Right atrium auricular region (tissue), 2 donors: ENCODE data around the gene DYNC1I1. TPM values are rescaled to one million over a fixed set of nuclear protein-coding genes. Genes with fewer than 3 reads are reported as not detected.

Source experiments
- DNase-seq: peaks from one replicate; pipeline ENCODE4 v3.0.0-alpha.2; 2019; ENCODE audit warnings: low spot score
- H3K27ac ChIP-seq, 2 donors: fragments of 200-600 bp; sonication (generic); 1 replicate in 1 of 2; 2 replicates in 1 of 2; pipeline ENCODE4 v1.5.1; 2016 to 2019
- H3K27me3 ChIP-seq, 2 donors: fragments of 200-600 bp; sonication (generic); one replicate each; pipeline versions ENCODE4 v1.5.1 to v1.6.0; 2017 to 2019
- H3K36me3 ChIP-seq: fragments of 200-600 bp; sonication (generic); one replicate; pipeline ENCODE4 v1.5.1; 2016
- H3K4me1 ChIP-seq, 2 donors: fragments of 200-600 bp; sonication (generic); one replicate each; pipeline versions ENCODE4 v1.5.1 to v1.6.0; 2017 to 2019
- H3K4me3 ChIP-seq, 2 donors: fragments of 200-600 bp; sonication (generic); 1 replicate in 1 of 2; 2 replicates in 1 of 2; pipeline ENCODE4 v1.5.1; 2017 to 2019; ENCODE audit warnings: mild to moderate bottlenecking in 1 of 2, moderate library complexity in 1 of 2
- H3K9me3 ChIP-seq, 2 donors: fragments of 200-600 bp; sonication (generic); one replicate each; pipeline ENCODE4 v1.5.1; 2019
- total RNA-seq, 2 donors: library from RNA; depleted of rRNA; stranded (reverse); fragments of >200 nt; gene quantifications; one replicate each; pipeline ENCODE4 v1.1.0, GENCODE V29; 2016
- TF ChIP-seq, protein P1 (sequence below), 2 donors: fragments of 200-600 bp; sonication (generic); IDR thresholded peaks; one replicate each; pipeline ENCODE4 v1.5.1; 2019; ENCODE audit warnings: antibody characterized with exemption in 2 of 2

Gene DYNC1I1
- total RNA-seq, 2 donors from 2014 or later = 14.1 to 41.3 TPM

DNA sequence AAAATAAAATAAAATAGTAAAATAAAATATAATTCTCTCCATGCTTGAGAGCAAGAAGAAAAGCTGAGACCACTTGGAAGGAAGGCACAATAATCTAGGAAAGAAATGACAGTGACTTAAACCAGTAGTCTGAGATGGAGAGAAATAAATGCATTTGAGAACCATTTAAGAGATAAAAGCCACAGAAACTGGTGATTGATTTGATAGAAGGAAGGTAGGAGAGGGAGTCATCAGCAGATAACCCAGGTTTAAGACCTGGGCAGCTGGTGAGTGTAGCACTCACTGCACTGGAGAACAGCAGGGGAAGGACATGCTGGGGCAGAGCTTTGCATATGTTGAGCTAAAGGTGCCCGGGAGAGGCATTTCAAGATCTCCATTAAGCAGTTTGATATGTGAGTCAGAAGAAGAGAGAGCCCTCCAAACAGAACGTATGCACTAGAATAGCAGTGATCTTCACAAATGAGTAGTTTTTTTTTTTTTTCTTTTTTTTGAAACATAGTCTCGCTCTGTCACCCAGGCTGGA lies 268.0 kb downstream of the DYNC1I1 start:
- no peaks in the 10 kb centered on the region for H3K9me3 ChIP-seq
- no peak for DNase-seq
- no peaks in the 10 kb centered on the region for H3K4me1 ChIP-seq
- no peak overlapping the region for H3K27ac ChIP-seq
- TF ChIP-seq, protein P1, sequence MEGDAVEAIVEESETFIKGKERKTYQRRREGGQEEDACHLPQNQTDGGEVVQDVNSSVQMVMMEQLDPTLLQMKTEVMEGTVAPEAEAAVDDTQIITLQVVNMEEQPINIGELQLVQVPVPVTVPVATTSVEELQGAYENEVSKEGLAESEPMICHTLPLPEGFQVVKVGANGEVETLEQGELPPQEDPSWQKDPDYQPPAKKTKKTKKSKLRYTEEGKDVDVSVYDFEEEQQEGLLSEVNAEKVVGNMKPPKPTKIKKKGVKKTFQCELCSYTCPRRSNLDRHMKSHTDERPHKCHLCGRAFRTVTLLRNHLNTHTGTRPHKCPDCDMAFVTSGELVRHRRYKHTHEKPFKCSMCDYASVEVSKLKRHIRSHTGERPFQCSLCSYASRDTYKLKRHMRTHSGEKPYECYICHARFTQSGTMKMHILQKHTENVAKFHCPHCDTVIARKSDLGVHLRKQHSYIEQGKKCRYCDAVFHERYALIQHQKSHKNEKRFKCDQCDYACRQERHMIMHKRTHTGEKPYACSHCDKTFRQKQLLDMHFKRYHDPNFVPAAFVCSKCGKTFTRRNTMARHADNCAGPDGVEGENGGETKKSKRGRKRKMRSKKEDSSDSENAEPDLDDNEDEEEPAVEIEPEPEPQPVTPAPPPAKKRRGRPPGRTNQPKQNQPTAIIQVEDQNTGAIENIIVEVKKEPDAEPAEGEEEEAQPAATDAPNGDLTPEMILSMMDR (IDR thresholded peaks at IDR 0.05) = no peak
- H3K27me3 ChIP-seq = no peaks in the 10 kb centered on the region
- no peak overlapping the region for H3K4me3 ChIP-seq
- no peaks in the 10 kb centered on the region for H3K36me3 ChIP-seq

GRCh38 chr7:96041171-96041570 lies 268.8 kb downstream of the DYNC1I1 start:
- Histone ChIP-seq H3K9me3 (no peaks in the 10 kb centered on the region), H3K4me1 (no peaks in the 10 kb centered on the region), H3K36me3 (no peaks in the 10 kb centered on the region), H3K27me3 (no peaks in the 10 kb centered on the region), H3K27ac (no peak overlapping the region), H3K4me3 (no peak overlapping the region)
- TF ChIP-seq, protein P1 (IDR thresholded peaks at IDR 0.05) = no peak
- no peak for DNase-seq

DNA sequence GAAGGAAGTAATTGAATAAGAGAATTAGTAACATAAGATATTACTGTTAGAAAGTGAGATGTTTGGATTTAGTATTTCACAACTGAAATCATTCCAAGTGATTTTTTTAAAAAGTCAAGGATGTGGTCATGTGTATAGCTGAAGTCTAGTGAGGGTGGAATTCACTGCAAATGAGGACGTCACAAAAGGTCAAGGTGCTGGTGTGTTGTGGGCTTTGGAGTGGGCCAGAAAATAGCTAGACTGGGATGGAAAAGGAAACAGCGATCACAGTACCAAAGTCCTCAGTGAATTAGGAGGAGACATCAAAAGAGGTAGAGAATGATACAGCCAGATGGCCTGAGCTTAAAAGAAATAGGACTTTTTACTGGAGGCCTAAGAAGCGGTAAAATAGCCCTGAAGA lies 272.8 kb downstream of the DYNC1I1 start:
- no peak for DNase-seq
- no peaks in the 10 kb centered on the region for H3K9me3 ChIP-seq
- H3K4me3 ChIP-seq = no peak overlapping the region
- no peaks in the 10 kb centered on the region for H3K4me1 ChIP-seq
- H3K27me3 ChIP-seq = no peaks in the 10 kb centered on the region
- TF ChIP-seq, protein P1 (IDR thresholded peaks at IDR 0.05) = no peak
- no peak overlapping the region for H3K27ac ChIP-seq
- no peaks in the 10 kb centered on the region for H3K36me3 ChIP-seq

- Histone ChIP-seq H3K4me3 (no peak overlapping the region), H3K36me3 (no peaks in the 10 kb centered on the region), H3K27me3 (no peaks in the 10 kb centered on the region), H3K9me3 (no peaks in the 10 kb centered on the region), H3K27ac (no peak overlapping the region), H3K4me1 (no peaks in the 10 kb centered on the region)
- TF ChIP-seq, protein P1 (IDR thresholded peaks at IDR 0.05) = no peak
- no peak for DNase-seq
Measured at GRCh38 chr7:96045919-96046318, 273.6 kb downstream of the DYNC1I1 start.

DNA sequence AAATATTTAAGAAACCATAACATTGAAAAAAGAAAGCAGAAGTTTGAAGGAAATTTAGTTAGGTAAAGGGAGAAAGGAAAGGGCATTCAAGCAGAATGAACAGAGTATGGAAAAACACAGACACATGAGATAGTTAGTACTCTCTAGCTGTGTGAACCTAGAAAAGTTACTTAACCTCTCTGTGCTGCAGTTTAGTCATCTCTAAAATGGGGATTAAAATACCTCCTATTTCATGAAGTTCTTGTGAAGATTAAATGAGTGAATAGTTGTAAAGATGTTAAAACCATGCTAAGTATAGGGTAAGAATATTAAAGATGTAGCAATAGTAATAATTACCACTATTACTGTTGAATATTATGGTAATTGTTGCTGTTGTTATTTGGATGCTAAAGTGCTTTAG lies 279.9 kb downstream of the DYNC1I1 start:
- no peak for DNase-seq
- no peak overlapping the region for H3K4me3 ChIP-seq
- TF ChIP-seq, protein P1 (IDR thresholded peaks at IDR 0.05) = no peak
- H3K36me3 ChIP-seq = no peaks in the 10 kb centered on the region
- H3K4me1 ChIP-seq = no peaks in the 10 kb centered on the region
- H3K9me3 ChIP-seq = no peaks in the 10 kb centered on the region
- H3K27ac ChIP-seq = no peak overlapping the region
- no peaks in the 10 kb centered on the region for H3K27me3 ChIP-seq

GRCh38 chr7:96052860-96053470 lies 280.6 kb downstream of the DYNC1I1 start:
- Histone ChIP-seq H3K4me3 (no peak overlapping the region), H3K4me1 (no peaks in the 10 kb centered on the region), H3K27ac (no peak overlapping the region), H3K36me3 (no peaks in the 10 kb centered on the region), H3K9me3 (no peaks in the 10 kb centered on the region), H3K27me3 (no peaks in the 10 kb centered on the region)
- TF ChIP-seq, protein P1 (IDR thresholded peaks at IDR 0.05) = no peak
- no peak for DNase-seq
